ENCODE measurements around the gene QSOX1.

DNA sequence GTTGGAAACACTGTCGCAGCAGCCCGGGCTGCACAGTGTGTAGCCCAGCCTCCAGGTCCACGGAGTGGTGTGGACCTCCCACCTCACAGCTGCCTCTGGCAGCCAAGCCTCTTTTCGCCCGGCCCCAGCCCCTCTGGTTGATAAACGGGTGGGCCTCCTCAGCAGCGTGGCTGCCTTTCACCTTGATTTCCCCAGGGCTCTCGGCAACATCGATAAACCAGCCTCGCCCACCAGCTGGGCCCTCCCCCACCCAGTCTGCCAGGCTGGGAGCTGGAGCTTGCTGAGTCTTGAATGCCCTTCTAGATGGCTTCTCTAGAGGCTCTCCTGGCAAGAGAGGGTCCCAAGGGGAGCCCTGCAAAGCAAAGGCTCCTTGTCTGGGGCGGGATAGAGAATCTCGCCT is 44.3 kb downstream of the QSOX1 start:
- TF ChIP-seq POLR2AphosphoS5 (IDR thresholded peaks at IDR 0.05; ENCODE audit: low read depth, low read length) (no peak), TAF1 (IDR thresholded peaks at IDR 0.05; ENCODE audit: low read depth, low read length) (no peak), POLR2A (IDR thresholded peaks at IDR 0.05; ENCODE audit: low read depth, low read length) (no peak), SPI1 (IDR thresholded peaks at IDR 0.05; ENCODE audit: low read depth, low read length) (no peak)
